Lung (tissue), 12 donors: ENCODE results near the gene SCN5A. TPM values are rescaled to one million over a fixed set of nuclear protein-coding genes. Genes with fewer than 3 reads are reported as not detected.

Experiments used
- ATAC-seq: fragments of 200-7000 bp; cut with Tn5 transposase; one replicate; pipeline ENCODE4 v1.9.1; 2020; ENCODE audit warnings: moderate number of reproducible peaks; ENCODE audit not compliant: insufficient read depth, low FRiP score
- DNase-seq, 3 donors: peaks; one replicate each; pipeline ENCODE4 v3.0.0-alpha.2; 2013 to 2017
- H3K27ac ChIP-seq, 2 donors: one replicate each; pipeline ENCODE4 v1.5.1; 2013; ENCODE audit warnings: mild to moderate bottlenecking in 2 of 2, moderate library complexity in 2 of 2, control low read depth in 1 of 2, inconsistent platforms in 1 of 2, low read depth in 1 of 2, low read length in 1 of 2
- H3K27me3 ChIP-seq, 3 donors: one replicate each; pipeline ENCODE4 v1.5.1; 2013; ENCODE audit warnings: low read length in 2 of 3; ENCODE audit not compliant: control insufficient read depth in 3 of 3, insufficient read depth in 3 of 3
- H3K36me3 ChIP-seq, 4 donors: one replicate each; pipeline ENCODE4 v1.5.1; 2013; ENCODE audit warnings: low read length in 4 of 4, mild to moderate bottlenecking in 1 of 4, moderate library complexity in 1 of 4; ENCODE audit not compliant: control insufficient read depth in 4 of 4, insufficient read depth in 4 of 4
- H3K4me1 ChIP-seq, 5 donors: one replicate each; pipeline ENCODE4 v1.5.1; 2013; ENCODE audit warnings: low read length in 5 of 5, mild to moderate bottlenecking in 2 of 5, moderate library complexity in 1 of 5; ENCODE audit not compliant: control insufficient read depth in 5 of 5, insufficient read depth in 5 of 5
- H3K4me3 ChIP-seq: one replicate; pipeline ENCODE4 v1.5.1; 2013; ENCODE audit warnings: mild to moderate bottlenecking, control low read depth, moderate library complexity
- H3K9ac ChIP-seq, 2 donors: one replicate each; pipeline ENCODE4 v1.5.1; 2013; ENCODE audit warnings: low read length in 2 of 2, control low read depth in 1 of 2; ENCODE audit not compliant: insufficient read depth in 1 of 2
- H3K9me3 ChIP-seq, 4 donors: one replicate each; pipeline ENCODE4 v1.5.1; 2013; ENCODE audit warnings: low read length in 3 of 4, mild to moderate bottlenecking in 1 of 4, moderate library complexity in 1 of 4; ENCODE audit not compliant: control insufficient read depth in 4 of 4, insufficient read depth in 3 of 4
- WGBS, 2 donors: extraction: QIAGEN DNeasy Blood & Tissue Kit; methylation state at CpG; one replicate each; pipeline ENCODE4 v1.1.7; 2013; 5-methylcytosine and 5-hydroxymethylcytosine counted together
- polyA plus RNA-seq, 2 donors: library from polyadenylated mRNA; stranded (reverse); fragments of 200-250 nt; gene quantifications; one replicate each; pipeline ENCODE4 v1.2.1, GENCODE V29; 2013
- total RNA-seq, 2 donors: library from RNA; depleted of rRNA in 1 of 2; stranded (reverse); fragments of >200 nt in 1 of 2; gene quantifications; one replicate each; pipeline ENCODE4 v1.2.1, GENCODE V29; 2014 to 2021
- TF ChIP-seq, protein P1 (sequence below): IDR thresholded peaks from 2 replicates; pipeline ENCODE4 v1.5.1; 2012; ENCODE audit warnings: mild to moderate bottlenecking; ENCODE audit errors: control extremely low read depth, extremely low read depth
- donor health status: control.
- donor health status: control.
- donor health status: Bipolar disorder and iron deficiency.
- donor health status: healthy.
- donor health status: DM: yes; HTN: yes; CAD: no.

Gene SCN5A
- total and polyA plus RNA-seq, 4 donors = 0.02 to 2.5 (median 0.37) TPM

DNA sequence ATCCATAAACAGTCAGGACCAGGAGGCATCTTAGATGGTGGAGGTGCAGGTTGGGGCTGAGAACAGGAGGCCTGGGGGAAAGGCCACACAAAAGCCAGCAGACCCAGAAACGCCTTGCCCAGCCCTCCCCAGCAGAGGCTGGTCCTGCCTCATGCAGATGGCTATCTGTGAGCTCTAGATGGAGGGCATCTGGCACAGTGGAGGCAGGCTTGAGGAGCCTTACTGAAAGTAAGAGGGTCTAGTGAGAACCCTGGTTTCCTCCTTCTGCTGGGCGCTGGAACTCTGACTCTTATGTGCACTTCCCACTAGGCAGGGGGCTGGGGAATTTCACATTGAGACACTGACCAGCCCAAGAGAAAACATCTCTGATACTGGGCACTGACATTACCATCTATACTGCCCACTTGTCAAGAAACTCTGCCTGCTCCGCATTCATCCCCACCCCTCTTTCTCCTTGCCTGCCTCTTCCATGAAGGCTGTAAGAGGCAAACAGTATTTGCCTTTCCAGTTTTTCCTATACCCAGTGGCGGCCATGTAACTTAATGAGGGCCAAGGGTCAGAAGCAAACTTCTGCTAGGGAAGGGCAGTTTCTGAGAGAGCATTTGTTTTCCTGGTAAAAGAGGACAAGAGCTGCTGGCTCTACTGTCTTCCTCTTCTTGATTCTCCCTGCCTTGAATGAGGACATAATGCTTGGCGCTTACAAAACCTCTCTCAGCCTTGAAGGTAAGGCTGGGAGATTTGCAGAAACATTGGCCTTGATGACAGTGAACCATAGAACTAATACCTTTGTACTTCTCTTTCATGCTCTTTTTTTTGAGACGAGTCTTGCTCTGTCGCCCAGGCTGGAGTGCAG, 4.4 kb upstream of the SCN5A start:
- H3K27me3 ChIP-seq = peaks cover 10 to 30% (median 26%) of the 10 kb centered on the region in 3 donors
- TF ChIP-seq, protein P1, sequence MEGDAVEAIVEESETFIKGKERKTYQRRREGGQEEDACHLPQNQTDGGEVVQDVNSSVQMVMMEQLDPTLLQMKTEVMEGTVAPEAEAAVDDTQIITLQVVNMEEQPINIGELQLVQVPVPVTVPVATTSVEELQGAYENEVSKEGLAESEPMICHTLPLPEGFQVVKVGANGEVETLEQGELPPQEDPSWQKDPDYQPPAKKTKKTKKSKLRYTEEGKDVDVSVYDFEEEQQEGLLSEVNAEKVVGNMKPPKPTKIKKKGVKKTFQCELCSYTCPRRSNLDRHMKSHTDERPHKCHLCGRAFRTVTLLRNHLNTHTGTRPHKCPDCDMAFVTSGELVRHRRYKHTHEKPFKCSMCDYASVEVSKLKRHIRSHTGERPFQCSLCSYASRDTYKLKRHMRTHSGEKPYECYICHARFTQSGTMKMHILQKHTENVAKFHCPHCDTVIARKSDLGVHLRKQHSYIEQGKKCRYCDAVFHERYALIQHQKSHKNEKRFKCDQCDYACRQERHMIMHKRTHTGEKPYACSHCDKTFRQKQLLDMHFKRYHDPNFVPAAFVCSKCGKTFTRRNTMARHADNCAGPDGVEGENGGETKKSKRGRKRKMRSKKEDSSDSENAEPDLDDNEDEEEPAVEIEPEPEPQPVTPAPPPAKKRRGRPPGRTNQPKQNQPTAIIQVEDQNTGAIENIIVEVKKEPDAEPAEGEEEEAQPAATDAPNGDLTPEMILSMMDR = no peak
- DNase-seq (no peak), ATAC-seq (no peak)
- H3K4me1 ChIP-seq = peaks cover 0 to 7% (median 6%) of the 10 kb centered on the region in 5 donors
- H3K4me3 ChIP-seq = no peak overlapping the region
- H3K9ac ChIP-seq = no peak overlapping the region
- WGBS, 2 donors = 82 to 89% methylated on average over 7 of the region's 7 CpGs
- H3K36me3 ChIP-seq = no peaks in the 10 kb centered on the region
- H3K27ac ChIP-seq = no peak overlapping the region
- H3K9me3 ChIP-seq = no peaks in the 10 kb centered on the region

DNA sequence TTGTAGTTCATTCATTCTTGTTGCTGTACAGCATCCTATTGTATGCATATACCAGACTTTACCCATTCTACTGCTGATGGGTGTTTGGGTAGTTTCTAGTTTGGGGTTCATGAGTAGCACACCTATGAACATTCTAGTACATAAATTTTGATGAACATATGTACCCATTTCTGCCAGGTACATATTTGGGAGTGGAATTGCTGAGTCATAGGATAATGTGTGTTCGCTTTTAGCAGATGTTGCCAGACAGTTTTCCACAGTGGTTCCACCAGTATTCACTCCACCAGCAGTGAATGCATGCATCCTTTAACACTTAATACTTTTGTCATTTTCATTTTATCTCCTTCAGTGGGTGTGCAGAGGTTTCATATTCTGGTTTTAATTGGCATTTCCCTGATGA, 3.4 kb upstream of the SCN5A start:
- H3K27me3 ChIP-seq = peaks cover 10 to 33% (median 29%) of the 10 kb centered on the region in 3 donors
- H3K4me1 ChIP-seq = peaks cover 0 to 9% (median 6%) of the 10 kb centered on the region in 5 donors
- no peak overlapping the region for H3K27ac ChIP-seq
- ATAC-seq (no peak), DNase-seq (no peak)
- no peak overlapping the region for H3K9ac ChIP-seq
- H3K4me3 ChIP-seq = no peak overlapping the region
- no peaks in the 10 kb centered on the region for H3K9me3 ChIP-seq
- WGBS, 2 donors = 93 to 94% methylated on average over 1 of the region's 1 CpG
- H3K36me3 ChIP-seq = no peaks in the 10 kb centered on the region
- TF ChIP-seq, protein P1 = no peak

DNA sequence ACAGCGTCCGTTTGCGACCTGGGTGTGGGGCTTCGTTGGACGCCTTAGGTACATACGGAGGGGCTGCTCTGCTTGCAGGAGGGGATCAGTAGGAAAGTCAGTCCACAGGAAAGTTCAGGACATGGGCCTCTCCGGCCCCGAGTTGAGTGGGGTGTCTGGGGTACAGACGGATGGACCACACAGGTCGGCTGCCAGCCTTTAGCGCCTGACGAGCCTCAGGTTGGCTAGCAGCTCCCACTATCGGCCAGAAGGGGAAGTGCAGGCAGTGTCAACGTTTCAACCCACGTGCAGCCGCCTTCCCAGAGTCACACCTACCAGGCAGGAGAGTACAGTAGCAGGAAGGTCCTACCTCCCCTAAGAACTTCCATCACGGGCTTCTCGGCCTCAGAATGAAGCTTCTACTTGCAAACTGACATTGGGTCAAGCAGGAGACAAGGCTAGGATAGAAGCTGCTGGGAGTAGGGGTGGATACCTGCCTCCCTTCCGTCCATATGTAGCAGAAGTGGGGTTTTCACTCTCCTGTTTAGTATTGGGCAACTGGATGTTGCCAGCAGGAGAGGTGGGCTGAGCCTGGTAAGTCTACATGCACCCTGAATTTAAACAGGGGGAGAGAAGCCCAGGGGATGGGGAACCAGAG, 1.8 kb upstream of the SCN5A start:
- H3K9ac ChIP-seq = no peak overlapping the region
- no peaks in the 10 kb centered on the region for H3K9me3 ChIP-seq
- no peak overlapping the region for H3K4me3 ChIP-seq
- 7 to 11% methylated on average over 19 of the region's 19 CpGs for WGBS, 2 donors
- TF ChIP-seq, protein P1 = peak; percentile 83
- ATAC-seq (peak; percentile 65), DNase-seq (peak; percentile 70 to 78 (median 75))
- peaks cover 0 to 9% (median 6%) of the 10 kb centered on the region in 5 donors for H3K4me1 ChIP-seq
- H3K27me3 ChIP-seq = peaks cover 10 to 28% (median 24%) of the 10 kb centered on the region in 3 donors
- H3K36me3 ChIP-seq = no peaks in the 10 kb centered on the region
- H3K27ac ChIP-seq = no peak overlapping the region
